Loucy (cell line): Measurements from ENCODE around the gene GPR15.

Experiments
- H2AFZ ChIP-seq: fragments of 200-600 bp; sonication (generic); 2 replicates; pipeline ENCODE4 v1.6.0; 2016; ENCODE audit warnings: antibody characterized with exemption, mild to moderate bottlenecking, low read length, moderate library complexity
- H3F3A ChIP-seq: fragments of 200-600 bp; 2 replicates; pipeline ENCODE4 v1.6.0; 2016; ENCODE audit warnings: antibody characterized with exemption, low read depth, mild to moderate bottlenecking
- H3K27me3 ChIP-seq: fragments of 200-600 bp; sonication (generic); 2 replicates; pipeline ENCODE4 v1.6.1; 2014; ENCODE audit warnings: low read length, mild to moderate bottlenecking; ENCODE audit not compliant: insufficient read depth, poor library complexity, severe bottlenecking
- H3K36me3 ChIP-seq: fragments of 200-600 bp; sonication (generic); 2 replicates; pipeline ENCODE4 v1.6.1; 2016; ENCODE audit warnings: low read length; ENCODE audit not compliant: insufficient read depth
- H3K4me1 ChIP-seq: fragments of 200-600 bp; sonication (generic); 2 replicates; pipeline ENCODE4 v1.5.1; 2014; ENCODE audit warnings: low read length, mild to moderate bottlenecking; ENCODE audit not compliant: insufficient read depth, poor library complexity, severe bottlenecking
- H3K4me2 ChIP-seq: fragments of 200-600 bp; sonication (generic); 2 replicates; pipeline ENCODE4 v1.6.0; 2014; ENCODE audit warnings: antibody characterized with exemption, low read length, low read depth, mild to moderate bottlenecking; ENCODE audit not compliant: poor library complexity, severe bottlenecking
- H3K4me3 ChIP-seq: fragments of 200-600 bp; sonication (generic); 2 replicates; pipeline ENCODE4 v1.5.1; 2014; ENCODE audit warnings: low read length, mild to moderate bottlenecking, mixed read lengths; ENCODE audit not compliant: poor library complexity, severe bottlenecking
- H3K79me2 ChIP-seq: fragments of 200-600 bp; sonication (generic); 2 replicates; pipeline ENCODE4 v1.6.1; 2014; ENCODE audit warnings: low read length; ENCODE audit not compliant: insufficient read depth
- H3K9ac ChIP-seq: fragments of 200-600 bp; sonication (generic); 2 replicates; pipeline ENCODE4 v1.6.0; 2014; ENCODE audit warnings: mild to moderate bottlenecking, low read depth, low read length, moderate library complexity; ENCODE audit not compliant: poor library complexity, severe bottlenecking
- H3K9me2 ChIP-seq: fragments of 200-600 bp; sonication (generic); replicated peaks from 2 replicates; pipeline ENCODE4 v1.6.1; 2016; ENCODE audit warnings: low read depth, low read length, mixed read lengths
- H3K9me3 ChIP-seq: fragments of 200-600 bp; sonication (generic); 2 replicates; pipeline ENCODE4 v1.6.1; 2014; ENCODE audit warnings: mild to moderate bottlenecking, antibody characterized with exemption, low read length, low read depth; ENCODE audit not compliant: insufficient read depth
- H4K20me1 ChIP-seq: fragments of 200-600 bp; sonication (generic); 2 replicates; pipeline ENCODE4 v1.6.0; 2014; ENCODE audit warnings: antibody characterized with exemption, low read length, mild to moderate bottlenecking; ENCODE audit not compliant: insufficient read depth, poor library complexity, severe bottlenecking
- EZH2phosphoT487 ChIP-seq: fragments of 200-600 bp; IDR thresholded peaks from 2 replicates; pipeline ENCODE4 v1.6.1; 2018; ENCODE audit warnings: antibody characterized with exemption, mild to moderate bottlenecking, moderate library complexity, borderline replicate concordance
- TF ChIP-seq, protein P1 (sequence below): fragments of 200-600 bp; sonication (generic); conservative IDR thresholded peaks from 2 replicates; pipeline ENCODE4 v1.5.1; 2014; ENCODE audit warnings: mild to moderate bottlenecking, antibody characterized with exemption, low read length

GPR15 gene

DNA sequence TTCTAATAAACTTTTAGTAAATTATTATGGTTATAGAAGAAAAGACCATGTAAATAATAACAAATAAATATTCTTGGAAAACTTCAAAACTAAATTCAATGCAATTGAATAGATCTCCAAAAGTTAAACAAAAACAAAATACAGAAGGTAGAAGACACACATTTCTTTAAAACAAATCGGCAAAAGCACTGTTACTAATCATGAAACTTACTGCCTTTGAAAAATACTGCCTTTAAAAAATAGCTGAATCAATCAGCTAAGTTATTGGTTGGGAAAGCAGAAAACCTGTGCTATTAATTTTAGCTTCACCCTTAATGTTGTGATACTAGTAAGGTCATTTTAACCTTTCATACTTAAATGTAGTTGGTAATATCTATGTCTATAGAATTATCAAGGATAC is 3.0 kb downstream of the GPR15 start:
- TF ChIP-seq, protein P1, sequence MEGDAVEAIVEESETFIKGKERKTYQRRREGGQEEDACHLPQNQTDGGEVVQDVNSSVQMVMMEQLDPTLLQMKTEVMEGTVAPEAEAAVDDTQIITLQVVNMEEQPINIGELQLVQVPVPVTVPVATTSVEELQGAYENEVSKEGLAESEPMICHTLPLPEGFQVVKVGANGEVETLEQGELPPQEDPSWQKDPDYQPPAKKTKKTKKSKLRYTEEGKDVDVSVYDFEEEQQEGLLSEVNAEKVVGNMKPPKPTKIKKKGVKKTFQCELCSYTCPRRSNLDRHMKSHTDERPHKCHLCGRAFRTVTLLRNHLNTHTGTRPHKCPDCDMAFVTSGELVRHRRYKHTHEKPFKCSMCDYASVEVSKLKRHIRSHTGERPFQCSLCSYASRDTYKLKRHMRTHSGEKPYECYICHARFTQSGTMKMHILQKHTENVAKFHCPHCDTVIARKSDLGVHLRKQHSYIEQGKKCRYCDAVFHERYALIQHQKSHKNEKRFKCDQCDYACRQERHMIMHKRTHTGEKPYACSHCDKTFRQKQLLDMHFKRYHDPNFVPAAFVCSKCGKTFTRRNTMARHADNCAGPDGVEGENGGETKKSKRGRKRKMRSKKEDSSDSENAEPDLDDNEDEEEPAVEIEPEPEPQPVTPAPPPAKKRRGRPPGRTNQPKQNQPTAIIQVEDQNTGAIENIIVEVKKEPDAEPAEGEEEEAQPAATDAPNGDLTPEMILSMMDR = no peak
- no peak for TF ChIP-seq EZH2phosphoT487
- Histone ChIP-seq H3K79me2 (no peaks in the 10 kb centered on the region), H3K4me3 (no peak overlapping the region)

DNA sequence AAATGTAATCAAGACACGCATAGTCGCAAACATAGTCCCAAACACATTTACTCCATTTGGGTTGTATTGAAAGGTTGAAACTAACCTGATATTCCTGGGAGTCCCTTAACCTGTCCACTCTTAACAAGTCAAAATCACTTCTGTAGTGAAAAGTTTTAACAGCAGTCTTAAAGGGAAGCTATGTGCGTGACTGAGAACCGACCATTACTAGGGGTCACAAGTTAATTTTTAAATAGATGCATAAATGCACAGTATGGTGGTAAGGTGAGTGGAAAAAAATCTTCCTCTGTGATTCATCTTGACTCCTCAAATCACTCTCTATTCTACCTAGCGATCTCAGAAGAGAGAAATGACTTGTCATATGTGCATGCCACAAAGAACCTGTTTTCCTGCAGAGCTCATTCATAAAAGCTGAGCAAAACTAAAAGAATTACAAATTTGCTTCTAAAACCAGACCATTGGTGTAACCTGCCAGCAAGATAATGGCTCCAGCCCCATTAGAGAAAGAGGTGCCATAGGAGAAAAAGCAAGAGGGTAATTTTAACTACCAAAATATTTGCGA is 4.8 kb downstream of the GPR15 start:
- Histone ChIP-seq H3K4me2 (no peak overlapping the region), H4K20me1 (no peaks in the 10 kb centered on the region), H3K9me2 (no peaks in the 10 kb centered on the region), H3K9me3 (no peaks in the 10 kb centered on the region), H3F3A (no peaks in the 10 kb centered on the region), H3K36me3 (no peaks in the 10 kb centered on the region), H2AFZ (no peak overlapping the region), H3K9ac (no peak overlapping the region), H3K4me1 (no peaks in the 10 kb centered on the region), H3K27me3 (no peaks in the 10 kb centered on the region), H3K79me2 (no peaks in the 10 kb centered on the region), H3K4me3 (no peak overlapping the region)
- TF ChIP-seq, protein P1 = no peak
- no peak for TF ChIP-seq EZH2phosphoT487

More for the DNA sequence above, 3.0 kb downstream of the GPR15 start:
- Histone ChIP-seq H4K20me1 (no peaks in the 10 kb centered on the region), H3K4me1 (no peaks in the 10 kb centered on the region), H2AFZ (no peak overlapping the region), H3K9me3 (no peaks in the 10 kb centered on the region), H3K9ac (no peak overlapping the region), H3F3A (no peaks in the 10 kb centered on the region), H3K4me2 (no peak overlapping the region), H3K9me2 (no peaks in the 10 kb centered on the region), H3K36me3 (no peaks in the 10 kb centered on the region), H3K27me3 (no peaks in the 10 kb centered on the region)

DNA sequence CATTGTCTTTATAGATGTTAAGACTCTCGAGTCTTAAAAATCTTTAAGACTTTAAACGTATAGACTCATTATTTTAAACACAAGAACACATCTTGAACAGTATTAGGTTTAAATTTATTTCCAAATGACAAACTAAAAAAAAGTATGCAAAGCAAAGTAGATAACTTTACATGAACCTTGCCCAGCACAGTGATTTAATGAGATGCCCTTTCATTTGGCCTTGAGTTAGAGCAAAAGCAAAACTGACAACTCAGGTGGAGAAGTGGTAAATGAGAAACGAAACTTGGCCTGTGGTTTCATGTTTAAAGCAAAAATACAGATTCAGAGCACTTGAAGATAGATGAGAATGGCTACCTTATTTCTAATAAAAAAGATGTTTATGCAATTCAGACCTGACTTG is 8.6 kb downstream of the GPR15 start:
- no peaks in the 10 kb centered on the region for H3K9me3 ChIP-seq
- H3K4me3 ChIP-seq = no peak overlapping the region
- H3K9me2 ChIP-seq = no peaks in the 10 kb centered on the region
- H3K36me3 ChIP-seq = no peaks in the 10 kb centered on the region
- H3F3A ChIP-seq = no peaks in the 10 kb centered on the region
- H2AFZ ChIP-seq = no peak overlapping the region
- H3K4me2 ChIP-seq = no peak overlapping the region
- no peaks in the 10 kb centered on the region for H4K20me1 ChIP-seq
- H3K79me2 ChIP-seq = no peaks in the 10 kb centered on the region
- H3K27me3 ChIP-seq = no peaks in the 10 kb centered on the region
- H3K9ac ChIP-seq = no peak overlapping the region
- TF ChIP-seq, protein P1 = no peak
- no peak for TF ChIP-seq EZH2phosphoT487
- H3K4me1 ChIP-seq = no peaks in the 10 kb centered on the region
